ENCODE measurements around the gene HP. TPM values are rescaled to one million over a fixed set of nuclear protein-coding genes. Genes with fewer than 3 reads are reported as not detected.

HP gene
- total RNA-seq, 1 experiment from 2014 or later: 10.0 TPM

- no peak for DNase-seq (ENCODE audit: low spot score)
- Mint-ChIP-seq H3K27ac (no peak overlapping the region), H3K27me3 (ENCODE audit: low read depth) (no peaks in the 10 kb centered on the region), H3K4me1 (no peaks in the 10 kb centered on the region), H3K4me3 (no peak overlapping the region), H3K36me3 (peaks cover 34% of the 10 kb centered on the region), H3K9me3 (peaks cover 15% of the 10 kb centered on the region)
- ATAC-seq: no peak
- TF ChIP-seq OVOL2 (CRISPR knock-in tag; IDR thresholded peaks at IDR 0.05; ENCODE audit: borderline replicate concordance) (no peak), PRRX2 (CRISPR knock-in tag; IDR thresholded peaks at IDR 0.05) (no peak), E2F4 (CRISPR knock-in tag; IDR thresholded peaks at IDR 0.05; ENCODE audit: borderline replicate concordance, low read depth) (no peak), ZNF512 (CRISPR knock-in tag; IDR thresholded peaks at IDR 0.05; ENCODE audit: borderline replicate concordance) (no peak), ATF2 (CRISPR knock-in tag; IDR thresholded peaks at IDR 0.05; ENCODE audit: borderline replicate concordance, low read depth) (no peak), TEAD1 (CRISPR knock-in tag; IDR thresholded peaks at IDR 0.05) (no peak), JUN (CRISPR knock-in tag; IDR thresholded peaks at IDR 0.05) (no peak), HMGXB4 (CRISPR knock-in tag; IDR thresholded peaks at IDR 0.05) (no peak), CDX4 (CRISPR knock-in tag; IDR thresholded peaks at IDR 0.05; ENCODE audit: borderline replicate concordance) (no peak), AR (CRISPR knock-in tag; IDR thresholded peaks at IDR 0.05) (no peak), JAZF1 (CRISPR knock-in tag; IDR thresholded peaks at IDR 0.05) (no peak), FOXP1 (CRISPR knock-in tag; IDR thresholded peaks at IDR 0.05; ENCODE audit: borderline replicate concordance) (no peak), E2F1 (CRISPR knock-in tag; IDR thresholded peaks at IDR 0.05) (no peak), ZNF219 (CRISPR knock-in tag; IDR thresholded peaks at IDR 0.05; ENCODE audit: borderline replicate concordance) (no peak), ZSCAN18 (CRISPR knock-in tag; IDR thresholded peaks at IDR 0.05) (no peak), SMAD3 (CRISPR knock-in tag; IDR thresholded peaks at IDR 0.05; ENCODE audit: borderline replicate concordance) (no peak), ZNF396 (CRISPR knock-in tag; IDR thresholded peaks at IDR 0.05; ENCODE audit: borderline replicate concordance) (no peak), RELA (CRISPR knock-in tag; IDR thresholded peaks at IDR 0.05; ENCODE audit: borderline replicate concordance) (no peak), RORB (CRISPR knock-in tag; IDR thresholded peaks at IDR 0.05) (no peak), USF2 (CRISPR knock-in tag; IDR thresholded peaks at IDR 0.05) (no peak)
- POLR2A ChIA-PET: no interaction called here
- CTCF ChIA-PET: no interaction called here
Observed at GRCh38 chr16:72083778-72084404, 29.6 kb downstream of the HP start.
